Calu3 (cell line): ENCODE results near the gene NIPBL. TPM values are rescaled to one million over a fixed set of nuclear protein-coding genes. Genes with fewer than 3 reads are reported as not detected.
A peak's percentile ranks its signal among the peaks of the same experiment; 100 is the strongest.

ENCODE experiments used
- BruUV-seq: library from RNA; stranded (reverse); fragments of 400-500 nt; replicated peaks from 2 replicates; lab custom pipeline; 2021; lab: Mats Ljungman, UMichigan
- CTCF ChIA-PET: fragments of 300-600 bp; sonication (Branson Sonifier 250); formaldehyde crosslinking; loops from one replicate; lab custom pipeline; 2022; ENCODE audit warnings: antibody characterized with exemption; lab: Charles Lee
- DNase-seq: peaks from one replicate; pipeline ENCODE4 v3.0.0; 2022
- H3K27ac Mint-ChIP-seq: one replicate; pipeline ENCODE4 v1.8.0; 2022; ENCODE audit warnings: mixed read lengths; ENCODE audit not compliant: unreplicated experiment
- H3K27me3 Mint-ChIP-seq: one replicate; pipeline ENCODE4 v1.8.0; 2022; ENCODE audit warnings: mixed read lengths; ENCODE audit not compliant: unreplicated experiment
- H3K36me3 Mint-ChIP-seq: one replicate; pipeline ENCODE4 v1.8.0; 2022; ENCODE audit warnings: mild to moderate bottlenecking, moderate library complexity, mixed read lengths; ENCODE audit not compliant: insufficient read depth, unreplicated experiment
- H3K4me1 Mint-ChIP-seq: one replicate; pipeline ENCODE4 v1.8.0; 2022; ENCODE audit warnings: mild to moderate bottlenecking, low read depth, mixed read lengths; ENCODE audit not compliant: unreplicated experiment
- H3K4me3 Mint-ChIP-seq: one replicate; pipeline ENCODE4 v1.8.0; 2022; ENCODE audit warnings: mild to moderate bottlenecking, low read depth, moderate library complexity, mixed read lengths; ENCODE audit not compliant: unreplicated experiment
- H3K9me3 Mint-ChIP-seq: one replicate; pipeline ENCODE4 v1.8.0; 2022; ENCODE audit warnings: low read depth, mixed read lengths; ENCODE audit not compliant: unreplicated experiment
- CTCF ChIP-seq: fragments of 200-600 bp; IDR thresholded peaks from one replicate; pipeline ENCODE4 v1.8.0; 2022; ENCODE audit warnings: antibody characterized with exemption; ENCODE audit not compliant: unreplicated experiment
- intact Hi-C: fragments of 100-400 bp; cut with micrococcal nuclease; formaldehyde crosslinking; loops from one replicate; pipeline ENCODE4 v1.10.0; 2022; ENCODE audit not compliant: unreplicated experiment
- total RNA-seq: library from RNA; stranded (reverse); gene quantifications from 2 replicates; pipeline ENCODE4 v1.2.3, GENCODE V29; 2022

The NIPBL gene
- total RNA-seq, 1 experiment from 2014 or later = 53.2 TPM

GRCh38 chr5:36939969-36940858 lies 63.6 kb downstream of the NIPBL start:
- BruUV-seq = no TSS peak
- H3K27ac Mint-ChIP-seq = peak overlapping the region; percentile 51
- H3K36me3 Mint-ChIP-seq = no peaks in the 10 kb centered on the region
- no peaks in the 10 kb centered on the region for H3K27me3 Mint-ChIP-seq
- no peak for DNase-seq
- CTCF ChIA-PET = interaction anchor here (0.7 kb wide), 1 partner anchor 196 kb away, joined by 3 read pairs; no protein-coding TSS in a partner anchor
- H3K4me1 Mint-ChIP-seq = peaks cover 53% of the 10 kb centered on the region
- intact Hi-C loops = loop anchor here (2.0 to 5.0 kb wide), 3 partner anchors 43 to 198 kb away; no protein-coding TSS in a partner anchor
- H3K9me3 Mint-ChIP-seq = no peaks in the 10 kb centered on the region
- TF ChIP-seq CTCF = no peak
- peak overlapping the region; percentile 37 for H3K4me3 Mint-ChIP-seq

- H3K36me3 Mint-ChIP-seq = no peaks in the 10 kb centered on the region
- TF ChIP-seq CTCF = no peak
- BruUV-seq = no TSS peak
- H3K4me3 Mint-ChIP-seq = no peak overlapping the region
- CTCF ChIA-PET = no interaction called here
- no peaks in the 10 kb centered on the region for H3K27me3 Mint-ChIP-seq
- no peak overlapping the region for H3K27ac Mint-ChIP-seq
- no peaks in the 10 kb centered on the region for H3K9me3 Mint-ChIP-seq
- H3K4me1 Mint-ChIP-seq = peaks cover 41% of the 10 kb centered on the region
- intact Hi-C loops = loop anchor here (5.0 kb wide), 2 partner anchors 46 to 201 kb away; no protein-coding TSS in a partner anchor
- DNase-seq = no peak
These were observed 67.0 kb downstream of the NIPBL start for GRCh38 chr5:36943584-36943983.

GRCh38 chr5:36944024-36944423 lies 67.5 kb downstream of the NIPBL start:
- Mint-ChIP-seq H3K9me3 (no peaks in the 10 kb centered on the region), H3K4me3 (no peak overlapping the region), H3K27me3 (no peaks in the 10 kb centered on the region), H3K36me3 (no peaks in the 10 kb centered on the region), H3K27ac (no peak overlapping the region), H3K4me1 (peaks cover 38% of the 10 kb centered on the region)
- no peak for TF ChIP-seq CTCF
- CTCF ChIA-PET = interaction anchor here (0.6 to 1.0 kb wide), 6 partner anchors 65 to 204 kb away, joined by 3 to 4 read pairs (median 3); no protein-coding TSS in a partner anchor
- no TSS peak for BruUV-seq
- intact Hi-C loops = loop anchor here (1.0 to 5.0 kb wide), 3 partner anchors 47 to 202 kb away; no protein-coding TSS in a partner anchor
- no peak for DNase-seq

GRCh38 chr5:36944607-36945225 lies 68.1 kb downstream of the NIPBL start:
- Mint-ChIP-seq H3K9me3 (no peaks in the 10 kb centered on the region), H3K4me3 (no peak overlapping the region), H3K4me1 (peaks cover 34% of the 10 kb centered on the region), H3K36me3 (no peaks in the 10 kb centered on the region), H3K27ac (no peak overlapping the region), H3K27me3 (no peaks in the 10 kb centered on the region)
- CTCF ChIA-PET = interaction anchor here (0.6 to 1.0 kb wide), 6 partner anchors 66 to 205 kb away, joined by 3 to 4 read pairs (median 3); no protein-coding TSS in a partner anchor
- peak; percentile 30 for TF ChIP-seq CTCF
- no peak for DNase-seq
- intact Hi-C loops = loop anchor here (1.0 to 5.0 kb wide), 3 partner anchors 47 to 202 kb away; no protein-coding TSS in a partner anchor
- no TSS peak for BruUV-seq
